ENCODE results near the gene TRIM8. TPM values are rescaled to one million over a fixed set of nuclear protein-coding genes. Genes with fewer than 3 reads are reported as not detected.

Gene TRIM8
- total and polyA plus RNA-seq, 9 of the 15 experiments (the other 6 are each of a cell fraction or from before 2014, with no cell fraction given): 1.7 to 26.0 (median 9.1) TPM

- TF ChIP-seq RBBP5 (IDR thresholded peaks at IDR 0.05; ENCODE audit: borderline replicate concordance, insufficient read depth, low read length, poor library complexity, severe bottlenecking): no peak
- TF ChIP-seq ZNF586 (CRISPR knock-in tag; conservative IDR thresholded peaks at IDR 0.05): no peak
- no peak for TF ChIP-seq ZNF561 (CRISPR knock-in tag; conservative IDR thresholded peaks at IDR 0.05)
- TF ChIP-seq ZNF124 (CRISPR knock-in tag; IDR thresholded peaks at IDR 0.05): no peak
- no peak for TF ChIP-seq POU5F1 (IDR thresholded peaks at IDR 0.05; ENCODE audit: borderline replicate concordance, low read depth, low read length, partially characterized antibody)
- TF ChIP-seq EZH2 (IDR thresholded peaks at IDR 0.05; ENCODE audit: borderline replicate concordance, low read depth, low read length): no peak
These were observed 8.1 kb downstream of the TRIM8 start (continued) for GRCh38 chr10:102652170-102652916.

GRCh38 chr10:102653060-102653459, 8.8 kb downstream of the TRIM8 start:
- no peak overlapping the region for H3K4me2 ChIP-seq (ENCODE audit: insufficient read depth, low read length)
- POLR2A ChIA-PET: no interaction called here
- DNase-seq (ENCODE audit: extremely low read depth in 1 of 4, low spot score in 3 of 4) (no peak), ATAC-seq (no peak), FAIRE-seq (no peak)
- intact Hi-C loops (cut with micrococcal nuclease): no loop called here
- H3K27me3 ChIP-seq (ENCODE audit: control insufficient read depth in 2 of 2, insufficient read depth in 2 of 2, low read length in 2 of 2): no peaks in the 10 kb centered on the region
- no peaks in the 10 kb centered on the region for H3K9me3 ChIP-seq (replicated peaks; ENCODE audit: control insufficient read depth, insufficient read depth, low read depth, low read length)
- H3K9me1 ChIP-seq (ENCODE audit: control insufficient read depth, insufficient read depth, low read length): no peaks in the 10 kb centered on the region
- no peak overlapping the region for H3K4me3 ChIP-seq
- in situ Hi-C loops (cut with MboI): no loop called here
- CTCF ChIA-PET (ENCODE audit: low intra/inter-chr PET ratio): no interaction called here
- H2AFZ ChIP-seq (ENCODE audit: low read depth, low read length): no peak overlapping the region
- peaks cover 52% of the 10 kb centered on the region; the same call in 2 of the 3 replicates for H3K36me3 ChIP-seq (ENCODE audit: control insufficient read depth, insufficient read depth, low read length)
- BruUV-seq (replicated peaks): no TSS peak
- H3K79me2 ChIP-seq (ENCODE audit: control insufficient read depth, insufficient read depth, low read length): peaks cover 49% of the 10 kb centered on the region
- H3K27ac ChIP-seq (ENCODE audit: extremely low read depth, low read depth, low read length): no peak overlapping the region
- no peak overlapping the region for H3K9ac ChIP-seq (ENCODE audit: insufficient read depth in 1 of 2, low read depth in 2 of 2, low read length in 2 of 2)
- 88% methylated on average over 1 of the region's 1 CpG for WGBS (ENCODE audit: insufficient coverage, low coverage, missing lambda C conversion rate)
- no peaks in the 10 kb centered on the region for H4K20me1 ChIP-seq (replicated peaks; ENCODE audit: control insufficient read depth, insufficient read depth, low read length)
- H3K4me1 ChIP-seq (replicated peaks in 1 of 2; ENCODE audit: control insufficient read depth in 2 of 2, insufficient read depth in 2 of 2, low read length in 2 of 2): peaks cover 0 to 43% of the 10 kb centered on the region in 2 experiments; a peak in 3 of 5 replicates
- TF ChIP-seq NR3C1 (CRISPR knock-in tag; IDR thresholded peaks at IDR 0.05): no peak
- TF ChIP-seq ZKSCAN8 (CRISPR knock-in tag; IDR thresholded peaks at IDR 0.05): no peak
- TF ChIP-seq ZBTB43 (CRISPR knock-in tag; IDR thresholded peaks at IDR 0.05): no peak
- TF ChIP-seq HLTF (IDR thresholded peaks at IDR 0.05): no peak
- no peak for TF ChIP-seq XRCC3 (IDR thresholded peaks at IDR 0.05)
- no peak for TF ChIP-seq ERF (CRISPR knock-in tag; IDR thresholded peaks at IDR 0.05)
- no peak for TF ChIP-seq ZNF77 (CRISPR knock-in tag; IDR thresholded peaks at IDR 0.05)
- TF ChIP-seq POLR2G (IDR thresholded peaks at IDR 0.05; ENCODE audit: low read depth, low read length): no peak
- no peak for TF ChIP-seq ZBTB8A (IDR thresholded peaks at IDR 0.05; ENCODE audit: partially characterized antibody)
- TF ChIP-seq PCBP2 (IDR thresholded peaks at IDR 0.05; ENCODE audit: low read depth, low read length, poor library complexity, severe bottlenecking): no peak
- TF ChIP-seq ZNF347 (CRISPR knock-in tag; IDR thresholded peaks at IDR 0.05; ENCODE audit: low read depth): no peak
- no peak for TF ChIP-seq ZNF121 (CRISPR knock-in tag; conservative IDR thresholded peaks at IDR 0.05)
- TF ChIP-seq ZNF124 (CRISPR knock-in tag; IDR thresholded peaks at IDR 0.05): no peak
- TF ChIP-seq CEBPB (tag; IDR thresholded peaks at IDR 0.05): no peak
- TF ChIP-seq ZKSCAN1 (IDR thresholded peaks at IDR 0.05; ENCODE audit: low read depth, low read length): no peak
- no peak for TF ChIP-seq PRPF4 (IDR thresholded peaks at IDR 0.05; ENCODE audit: insufficient read depth, low read depth, low read length, poor library complexity, severe bottlenecking)
- TF ChIP-seq TARDBP (IDR thresholded peaks at IDR 0.05): no peak
- TF ChIP-seq ZBTB7A (IDR thresholded peaks at IDR 0.05; ENCODE audit: borderline replicate concordance, control insufficient read depth, low read depth, low read length): no peak
